GM19372 (cell line): Measurements from ENCODE around the gene PFN4.

ENCODE experiments used
- ATAC-seq: cut with Tn5 transposase; IDR thresholded peaks from one replicate; pipeline ENCODE4 v1.9.1; 2021; ENCODE audit warnings: mild to moderate bottlenecking, low read depth, moderate library complexity; ENCODE audit not compliant: unreplicated experiment

Gene PFN4

DNA sequence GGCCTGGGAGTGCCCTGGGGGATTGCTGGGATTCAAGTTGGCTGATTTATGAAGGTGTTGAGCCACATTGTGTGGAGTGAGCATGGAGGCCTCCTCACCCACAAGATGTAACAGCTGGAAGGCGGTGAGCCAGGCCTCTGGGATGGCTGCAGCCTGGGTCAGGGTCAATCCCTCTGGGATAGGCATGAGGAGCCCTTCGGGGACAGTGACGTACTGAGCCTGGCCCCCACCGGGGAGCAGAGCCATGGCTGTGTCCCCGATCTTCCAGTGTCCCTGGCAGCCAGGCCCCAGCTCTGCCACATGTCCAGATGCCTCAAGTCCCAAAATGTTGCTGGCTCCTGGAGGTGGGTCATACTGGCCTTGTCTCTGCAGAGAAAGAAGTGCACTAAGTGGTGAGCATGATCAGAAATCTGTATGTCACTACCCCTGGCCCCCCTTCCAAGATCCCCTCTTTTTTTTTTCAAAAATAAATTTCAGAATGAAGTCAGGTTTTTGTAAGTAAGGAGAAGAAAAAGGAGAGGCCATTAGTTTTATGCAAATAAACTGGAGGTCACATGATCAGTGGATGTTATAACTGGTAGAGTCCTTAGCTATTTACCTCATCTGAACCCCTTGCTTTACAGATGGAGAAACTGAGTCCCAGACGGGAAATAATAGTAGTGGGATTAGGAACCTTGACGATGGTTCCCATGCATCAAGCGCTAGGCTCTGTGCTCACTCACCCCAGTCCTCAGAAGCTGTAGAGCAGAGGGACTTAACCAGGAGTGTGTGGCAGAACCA is 40.2 kb downstream of the PFN4 start:
- ATAC-seq = no peak

GRCh38 chr2:24080701-24081100 is 42.4 kb downstream of the PFN4 start:
- ATAC-seq = no peak

DNA sequence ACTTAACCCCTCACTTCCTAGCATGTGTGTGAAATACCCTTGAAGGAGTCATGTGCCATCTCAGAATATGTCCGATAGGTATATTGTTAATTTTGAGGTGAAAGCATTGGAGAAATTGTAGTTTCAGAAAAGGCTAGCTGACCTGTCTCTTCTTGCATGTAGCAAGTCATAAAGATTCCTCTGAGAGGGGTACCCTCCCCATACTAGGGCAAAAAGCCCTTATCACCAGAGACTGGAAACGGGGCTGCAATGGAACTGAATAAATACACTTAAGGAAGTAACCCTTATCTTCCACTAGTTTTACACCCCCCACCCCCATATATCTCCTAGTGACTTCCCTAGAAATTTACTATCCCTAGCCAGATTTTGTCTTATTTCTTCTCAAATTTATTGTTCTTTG is 45.3 kb downstream of the PFN4 start:
- ATAC-seq = no peak

GRCh38 chr2:24077535-24077877 is 45.6 kb downstream of the PFN4 start:
- ATAC-seq = no peak

- no peak for ATAC-seq
These were observed 46.1 kb downstream of the PFN4 start for GRCh38 chr2:24076849-24077534.

DNA sequence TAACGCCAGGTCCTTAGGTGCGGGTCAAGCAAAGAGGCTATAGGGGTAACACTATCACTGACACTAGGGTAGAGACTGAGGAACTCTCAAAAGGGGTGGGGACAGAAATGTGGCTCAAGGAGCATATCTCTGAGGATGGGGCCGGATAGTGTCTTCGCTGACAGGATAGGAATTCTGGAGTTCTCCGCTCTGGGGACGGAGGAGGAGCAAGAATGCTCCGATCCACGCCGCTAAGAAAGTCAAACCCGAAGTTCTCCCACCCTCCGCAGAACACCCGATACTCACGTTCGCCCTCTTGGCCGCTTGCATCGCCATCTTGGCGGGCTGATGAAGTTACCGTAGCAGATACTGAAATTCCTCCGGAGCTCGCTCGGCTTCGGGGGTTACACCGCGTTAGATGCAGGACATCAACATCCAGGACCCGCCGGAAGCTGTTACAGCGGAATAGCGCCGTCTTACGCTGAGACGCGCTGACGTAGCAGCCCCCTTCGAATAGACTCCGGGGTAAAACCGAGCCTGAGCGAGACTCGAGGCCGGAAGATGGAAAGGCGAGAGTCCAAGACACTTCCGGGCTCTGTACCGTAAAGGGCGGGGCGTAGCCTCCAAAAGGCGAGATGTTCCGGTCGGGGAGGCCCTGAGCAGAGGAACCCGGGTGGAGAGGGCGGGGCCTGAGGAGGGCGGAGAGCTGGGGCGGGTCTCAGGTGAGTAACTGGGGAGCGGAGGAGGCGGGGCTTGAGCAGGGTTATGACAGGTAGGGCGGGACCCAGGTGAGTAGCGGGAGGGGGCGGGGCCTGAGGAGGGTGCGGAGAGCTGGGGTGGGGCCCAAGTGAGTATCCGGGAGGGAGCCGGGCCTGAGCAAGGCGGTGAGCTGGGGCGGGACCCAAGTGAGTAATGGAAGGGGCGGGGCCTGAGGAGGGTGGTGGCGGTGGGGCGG is 47.0 kb downstream of the PFN4 start, which contains the start of gene SF3B6:
Gene SF3B6, minus strand, starts transcription at position 412 of the 934 bp plus-strand sequence. Its CDS starts 97 bp downstream, at position 315.
- peak; percentile 93 for ATAC-seq

GRCh38 chr2:24075259-24075658 is 47.9 kb downstream of the PFN4 start:
- ATAC-seq = no peak

- no peak for ATAC-seq
These were observed 49.3 kb downstream of the PFN4 start for GRCh38 chr2:24073816-24074215.

GRCh38 chr2:24072259-24072658 is 50.9 kb downstream of the PFN4 start:
- ATAC-seq = no peak

DNA sequence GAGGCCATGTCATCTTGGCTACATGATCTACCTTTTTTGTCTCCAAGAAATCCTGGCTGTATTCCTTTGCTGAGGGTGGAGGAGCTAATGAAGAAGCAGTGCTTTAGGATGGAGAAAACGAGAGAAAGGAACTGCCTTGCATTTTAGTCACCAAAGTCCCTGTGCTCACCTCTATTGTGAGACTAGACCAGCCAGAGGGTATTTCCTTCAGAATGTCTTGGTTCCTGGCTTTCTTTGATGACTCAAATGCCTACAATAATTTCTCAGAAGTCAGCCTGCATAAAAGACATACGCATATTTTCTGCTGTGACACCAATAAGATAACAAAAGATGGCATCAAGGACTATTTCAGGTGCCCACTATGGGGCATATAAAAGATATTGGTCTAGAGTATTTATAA is 57.8 kb downstream of the PFN4 start:
- ATAC-seq = no peak
